ENCODE data around the gene INPP1.

Gene INPP1

DNA sequence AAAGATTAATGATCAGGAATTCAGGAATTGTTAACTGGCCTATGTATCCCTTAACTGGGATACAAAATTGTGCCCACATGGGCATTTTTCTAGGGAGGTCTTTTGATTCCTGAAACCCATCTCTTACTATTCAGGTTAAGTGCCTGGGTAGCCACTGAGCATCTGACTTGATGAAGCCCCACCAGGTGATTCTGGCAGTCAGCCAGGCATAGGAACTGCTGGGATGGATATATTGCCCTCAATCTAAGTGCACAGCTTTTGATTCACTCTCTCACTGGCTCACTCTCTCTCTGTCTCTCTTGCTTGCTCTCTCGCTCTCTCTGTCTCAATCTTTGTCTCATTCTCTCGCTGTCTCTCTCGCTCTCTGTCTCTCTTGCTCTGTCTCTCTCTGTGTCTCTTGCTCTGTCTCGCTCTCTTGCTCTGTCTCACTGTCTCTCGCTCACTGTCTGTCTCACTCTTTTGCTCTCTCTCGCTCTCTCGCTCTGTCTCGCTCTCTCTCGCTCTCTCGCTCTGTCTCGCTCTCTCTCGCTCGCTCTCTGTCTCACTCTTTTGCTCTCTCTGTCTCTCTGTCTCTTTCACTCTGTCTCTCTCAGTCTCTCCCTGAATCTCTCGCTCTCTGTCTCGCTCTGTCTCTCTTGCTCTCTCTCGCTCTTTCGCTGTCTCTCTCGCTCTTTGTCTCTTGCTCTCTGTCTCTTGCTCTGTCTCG lies 22.3 kb downstream of the INPP1 start:
- TF ChIP-seq, protein P1, sequence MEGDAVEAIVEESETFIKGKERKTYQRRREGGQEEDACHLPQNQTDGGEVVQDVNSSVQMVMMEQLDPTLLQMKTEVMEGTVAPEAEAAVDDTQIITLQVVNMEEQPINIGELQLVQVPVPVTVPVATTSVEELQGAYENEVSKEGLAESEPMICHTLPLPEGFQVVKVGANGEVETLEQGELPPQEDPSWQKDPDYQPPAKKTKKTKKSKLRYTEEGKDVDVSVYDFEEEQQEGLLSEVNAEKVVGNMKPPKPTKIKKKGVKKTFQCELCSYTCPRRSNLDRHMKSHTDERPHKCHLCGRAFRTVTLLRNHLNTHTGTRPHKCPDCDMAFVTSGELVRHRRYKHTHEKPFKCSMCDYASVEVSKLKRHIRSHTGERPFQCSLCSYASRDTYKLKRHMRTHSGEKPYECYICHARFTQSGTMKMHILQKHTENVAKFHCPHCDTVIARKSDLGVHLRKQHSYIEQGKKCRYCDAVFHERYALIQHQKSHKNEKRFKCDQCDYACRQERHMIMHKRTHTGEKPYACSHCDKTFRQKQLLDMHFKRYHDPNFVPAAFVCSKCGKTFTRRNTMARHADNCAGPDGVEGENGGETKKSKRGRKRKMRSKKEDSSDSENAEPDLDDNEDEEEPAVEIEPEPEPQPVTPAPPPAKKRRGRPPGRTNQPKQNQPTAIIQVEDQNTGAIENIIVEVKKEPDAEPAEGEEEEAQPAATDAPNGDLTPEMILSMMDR (conservative IDR thresholded peaks at IDR 0.05): no peak
- no peak for TF ChIP-seq ZFX (IDR thresholded peaks at IDR 0.05)
- H3K27ac ChIP-seq: no peak overlapping the region

DNA sequence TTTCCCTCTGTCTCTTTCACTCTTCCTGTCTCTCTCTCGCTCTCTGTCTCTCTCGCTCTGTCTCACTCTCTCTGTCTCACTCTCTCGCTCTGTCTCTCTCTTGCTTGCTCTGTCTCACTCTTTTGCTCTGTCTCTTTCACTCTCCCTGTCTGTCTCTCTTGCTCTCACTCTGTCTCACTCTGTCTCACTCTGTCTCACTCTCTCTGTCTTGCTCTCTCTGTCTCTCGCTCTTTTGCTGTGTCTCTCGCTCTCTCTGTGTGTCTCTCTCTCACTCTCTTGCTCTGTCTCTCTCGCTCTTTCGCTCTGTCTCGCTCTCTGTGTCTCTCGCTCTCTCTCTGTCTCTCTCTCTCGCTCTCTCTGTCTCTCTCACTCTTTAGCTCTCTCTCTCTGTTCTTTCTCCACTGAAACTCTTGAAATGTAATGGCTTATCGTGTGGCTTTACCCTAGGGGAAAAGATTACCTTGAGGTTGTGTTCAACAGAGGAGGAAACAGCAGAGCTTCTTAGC lies 22.9 kb downstream of the INPP1 start:
- TF ChIP-seq, protein P1 (conservative IDR thresholded peaks at IDR 0.05): no peak
- no peak for TF ChIP-seq ZFX (IDR thresholded peaks at IDR 0.05)
- H3K27ac ChIP-seq: no peak overlapping the region

DNA sequence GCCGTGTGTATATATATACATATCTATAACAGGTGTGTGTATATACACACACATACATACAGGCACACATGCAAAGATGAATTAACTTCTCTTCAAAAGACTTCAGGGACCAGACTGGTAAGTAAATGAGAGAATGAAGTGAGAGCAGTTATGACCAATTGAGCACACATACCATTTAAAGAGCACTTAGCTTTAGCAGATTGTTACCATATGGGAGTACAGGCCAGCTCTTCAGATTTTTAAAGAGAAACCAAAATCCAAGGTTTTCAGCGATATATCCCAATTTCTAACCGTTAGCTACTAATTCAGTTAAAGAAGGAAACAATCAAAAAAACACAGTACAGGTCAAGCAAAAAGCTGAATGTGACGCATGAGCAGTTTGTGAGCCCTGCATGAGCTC lies 23.7 kb downstream of the INPP1 start:
- no peak overlapping the region for H3K27ac ChIP-seq
- TF ChIP-seq, protein P1 (conservative IDR thresholded peaks at IDR 0.05): no peak
- TF ChIP-seq ZFX (IDR thresholded peaks at IDR 0.05): no peak

DNA sequence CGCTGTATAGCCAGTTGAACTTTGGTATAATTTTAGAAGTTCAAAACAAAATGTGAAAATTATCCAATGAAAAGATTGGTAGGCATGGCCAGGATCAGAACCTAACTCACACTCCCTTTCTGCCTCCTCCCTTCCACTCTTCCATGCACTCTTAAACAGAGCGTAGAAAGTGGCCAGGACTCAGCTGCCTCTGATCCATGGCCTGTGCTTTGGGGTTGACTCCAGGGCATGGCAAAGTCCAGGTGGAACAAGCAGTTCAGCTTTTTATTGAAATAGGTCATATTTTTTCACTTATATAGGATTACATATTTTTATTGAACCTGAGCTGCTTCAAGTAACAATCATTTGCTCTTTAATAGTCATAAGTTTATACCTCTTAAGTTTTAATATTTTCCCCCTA lies 26.2 kb downstream of the INPP1 start:
- no peak overlapping the region for H3K27ac ChIP-seq
- TF ChIP-seq, protein P1 (conservative IDR thresholded peaks at IDR 0.05): no peak
- TF ChIP-seq ZFX (IDR thresholded peaks at IDR 0.05): no peak

DNA sequence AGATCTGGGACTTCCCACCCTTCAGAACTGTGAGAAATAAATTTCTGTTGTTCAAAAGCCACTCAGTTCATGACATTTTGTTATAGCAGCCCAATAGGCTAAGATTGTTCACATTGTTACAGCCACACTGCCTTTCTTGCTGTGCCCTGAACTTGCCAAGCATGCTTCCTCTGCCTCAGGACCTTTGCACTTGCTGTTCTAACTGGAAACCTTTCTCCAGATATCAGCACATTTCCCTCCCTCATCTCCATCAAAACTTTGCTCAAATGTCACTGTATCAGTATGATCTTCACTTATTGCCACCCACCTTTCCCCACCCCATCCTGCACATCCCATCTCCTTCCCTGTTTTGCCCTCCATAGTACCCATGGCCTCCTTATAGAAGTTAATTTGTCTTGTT lies 32.7 kb downstream of the INPP1 start:
- no peak overlapping the region for H3K27ac ChIP-seq

DNA sequence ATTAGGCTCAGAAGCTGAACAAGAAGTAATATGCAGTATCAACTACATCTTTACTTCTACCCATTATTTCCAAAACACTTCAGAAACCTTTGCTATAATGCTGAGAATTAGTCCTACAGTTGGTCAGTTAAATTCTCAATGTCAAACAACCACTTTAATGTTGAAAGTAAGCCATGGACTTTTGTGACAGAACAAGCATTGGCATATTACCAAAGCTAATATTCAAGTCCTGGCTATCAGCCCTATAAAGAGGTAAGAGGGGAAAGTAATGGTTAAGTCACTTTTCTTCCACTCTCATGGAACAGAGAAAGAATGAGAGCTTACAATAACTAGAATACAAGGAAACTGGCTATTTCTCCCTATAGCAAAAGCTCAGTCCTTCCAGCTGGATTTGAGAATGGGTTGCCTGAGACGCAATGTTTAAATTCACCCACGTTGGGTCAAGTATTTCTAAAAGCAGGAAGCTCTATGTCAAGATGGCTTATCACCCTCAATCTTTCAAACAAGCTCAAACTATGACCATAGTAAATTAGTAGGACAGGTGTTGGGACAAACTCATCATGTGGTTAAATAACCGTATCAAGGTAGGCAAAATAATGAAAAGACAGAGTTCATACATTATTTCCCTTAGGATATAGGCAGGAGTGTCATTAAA lies 33.3 kb downstream of the INPP1 start:
- H3K27ac ChIP-seq: no peak overlapping the region
- no peak for TF ChIP-seq ZFX (IDR thresholded peaks at IDR 0.05)
- TF ChIP-seq, protein P1 (conservative IDR thresholded peaks at IDR 0.05): no peak

More for the DNA sequence above, 32.7 kb downstream of the INPP1 start:
- no peak for TF ChIP-seq ZFX (IDR thresholded peaks at IDR 0.05)
- TF ChIP-seq, protein P1 (conservative IDR thresholded peaks at IDR 0.05): no peak

DNA sequence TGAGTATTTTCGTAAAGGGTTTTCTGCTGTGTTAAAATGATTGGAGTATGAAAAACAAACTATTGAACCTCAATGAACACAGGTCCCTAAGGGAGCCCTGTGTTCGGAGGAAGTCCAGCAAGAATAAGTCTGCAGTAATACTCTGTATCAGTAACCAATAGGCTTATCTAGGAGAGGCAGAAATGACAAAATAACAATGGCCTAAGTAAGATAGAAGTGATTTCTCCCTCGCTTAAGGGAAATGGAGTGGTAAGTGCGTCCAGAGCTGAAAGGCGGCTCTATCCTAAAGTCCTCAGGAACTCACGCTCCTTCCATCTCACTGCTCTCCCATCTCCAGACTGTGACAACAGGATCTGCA lies 35.5 kb downstream of the INPP1 start:
- TF ChIP-seq ZFX (IDR thresholded peaks at IDR 0.05): no peak
- TF ChIP-seq, protein P1 (conservative IDR thresholded peaks at IDR 0.05): no peak

More for the DNA sequence above, 35.5 kb downstream of the INPP1 start:
- H3K27ac ChIP-seq: no peak overlapping the region

Measured in C4-2B (cell line).